Measurements from ENCODE around the gene DENND10.

GRCh38 chr10:119165171-119166117 is 61.5 kb downstream of the DENND10 start, which contains the start of gene SFXN4:
- no peak for TF ChIP-seq CTCF (conservative IDR thresholded peaks at IDR 0.05; ENCODE audit: low read depth, low read length)
- no peak for TF ChIP-seq EZH2 (IDR thresholded peaks at IDR 0.05; ENCODE audit: borderline replicate concordance, low read depth, low read length, poor library complexity, severe bottlenecking)
